HepG2 (cell line): Measurements from ENCODE around the gene NIPAL4. TPM values are rescaled to one million over a fixed set of nuclear protein-coding genes. Genes with fewer than 3 reads are reported as not detected.

ENCODE experiments used
- CEBPB ChIP-seq: IDR thresholded peaks from 2 replicates; pipeline ENCODE4 v1.6.1; 2011; ENCODE audit warnings: low read depth, low read length, improper control_type of control experiment, borderline replicate concordance
- CEBPG ChIP-seq: IDR thresholded peaks from 2 replicates; pipeline ENCODE4 v1.6.1; 2016
- CEBPZ ChIP-seq: IDR thresholded peaks from 2 replicates; pipeline ENCODE4 v1.6.1; 2012; ENCODE audit warnings: low read length, improper control_type of control experiment
- CREB3 ChIP-seq: sonication (generic); formaldehyde crosslinking; IDR thresholded peaks from 2 replicates; pipeline ENCODE4 v1.5.0; 2020; ENCODE audit warnings: missing genetic modification reagents
- DNMT3B ChIP-seq: conservative IDR thresholded peaks from 2 replicates; pipeline ENCODE4 v1.6.1; 2016; ENCODE audit warnings: missing biosample characterization, control low read depth
- IRX3 ChIP-seq: sonication (generic); formaldehyde crosslinking; IDR thresholded peaks from 2 replicates; pipeline ENCODE4 v1.8.1; 2023; ENCODE audit warnings: mild to moderate bottlenecking, low read depth, missing genetic modification reagents, borderline replicate concordance
- KDM2A ChIP-seq: sonication (generic); formaldehyde crosslinking; IDR thresholded peaks from 2 replicates; pipeline ENCODE4 v1.4.0; 2020; ENCODE audit warnings: low read depth, missing genetic modification reagents, borderline replicate concordance
- MBD4 ChIP-seq: IDR thresholded peaks from 2 replicates; pipeline ENCODE4 v1.6.1; 2012; ENCODE audit warnings: low read length, inconsistent platforms, borderline replicate concordance
- RAD51 ChIP-seq: fragments of 450-650 bp; IDR thresholded peaks from 2 replicates; pipeline ENCODE4 v1.6.1; 2016; ENCODE audit warnings: borderline replicate concordance
- RNF2 ChIP-seq: fragments of 450-650 bp; conservative IDR thresholded peaks from 2 replicates; pipeline ENCODE4 v1.6.1; 2016; ENCODE audit warnings: low read depth
- TEAD3 ChIP-seq: optimal IDR thresholded peaks from 2 replicates; pipeline ENCODE3; 2016; ENCODE audit warnings: borderline replicate concordance
- ZFP36L1 ChIP-seq: sonication (generic); formaldehyde crosslinking; IDR thresholded peaks from 2 replicates; pipeline ENCODE4 v1.8.0; 2022; ENCODE audit warnings: mild to moderate bottlenecking, missing genetic modification reagents, moderate library complexity
- ZNF207 ChIP-seq: fragments of 450-650 bp; IDR thresholded peaks from 2 replicates; pipeline ENCODE4 v1.6.1; 2016; ENCODE audit warnings: antibody characterized with exemption, borderline replicate concordance
- ZNF225 ChIP-seq: sonication (generic); formaldehyde crosslinking; IDR thresholded peaks from 2 replicates; pipeline ENCODE4 v1.4.0; 2020; ENCODE audit warnings: mild to moderate bottlenecking, missing genetic modification reagents
- ZNF230 ChIP-seq: sonication (generic); formaldehyde crosslinking; IDR thresholded peaks from 2 replicates; pipeline ENCODE4 v1.4.0; 2020; ENCODE audit warnings: mild to moderate bottlenecking, missing genetic modification reagents
- ZNF292 ChIP-seq: sonication (generic); formaldehyde crosslinking; IDR thresholded peaks from 2 replicates; pipeline ENCODE4 v1.8.1; 2022; ENCODE audit warnings: mild to moderate bottlenecking, low read depth, missing genetic modification reagents, borderline replicate concordance
- ZNF333 ChIP-seq: sonication (generic); formaldehyde crosslinking; IDR thresholded peaks from 2 replicates; pipeline ENCODE4 v1.4.0; 2020; ENCODE audit warnings: mild to moderate bottlenecking, missing genetic modification reagents, borderline replicate concordance
- ZNF556 ChIP-seq: sonication (generic); formaldehyde crosslinking; IDR thresholded peaks from 2 replicates; pipeline ENCODE4 v1.4.0; 2020; ENCODE audit warnings: mild to moderate bottlenecking, missing genetic modification reagents, borderline replicate concordance
- ZNF766 ChIP-seq: sonication (generic); formaldehyde crosslinking; IDR thresholded peaks from 2 replicates; pipeline ENCODE4 v1.5.0; 2020; ENCODE audit warnings: missing genetic modification reagents, borderline replicate concordance
- ZNF792 ChIP-seq: IDR thresholded peaks from 2 replicates; pipeline ENCODE4 v1.6.1; 2016
- ZNF878 ChIP-seq: sonication (generic); formaldehyde crosslinking; IDR thresholded peaks from 2 replicates; pipeline ENCODE4 v1.8.1; 2023; ENCODE audit warnings: mild to moderate bottlenecking, missing genetic modification reagents, moderate library complexity
- polyA plus RNA-seq, 8 experiments: library from polyadenylated mRNA; depleted of rRNA in 3 of 8; stranded (reverse) in 7 of 8; unstranded in 1 of 8; fragments of >200 nt; fragmentation: Illumina TruSeq in 4 of 8; extraction: Trizol in 4 of 8; gene quantifications; 2 replicates each; pipeline versions ENCODE4 v1.2.1 to v1.2.3, GENCODE V29; 2011 to 2016; ENCODE audit warnings: low read depth in 4 of 8, missing spikeins in 1 of 8, mixed read lengths in 1 of 8; ENCODE audit not compliant: insufficient read depth in 1 of 8
- total RNA-seq, 5 experiments: library from RNA; depleted of rRNA; stranded (reverse); fragments of >200 nt; fragmentation: Illumina TruSeq; extraction: Trizol; gene quantifications; 2 replicates each; pipeline ENCODE4 v1.2.3, GENCODE V29; 2016; ENCODE audit warnings: low read depth in 1 of 5
- TF ChIP-seq, protein P1 (sequence below): sonication (generic); formaldehyde crosslinking; IDR thresholded peaks from 2 replicates; pipeline ENCODE4 v1.9.0; 2021; ENCODE audit warnings: missing genetic modification reagents, borderline replicate concordance
- TF ChIP-seq, protein P2 (sequence below): sonication (generic); formaldehyde crosslinking; IDR thresholded peaks from 2 replicates; pipeline ENCODE4; 2020; ENCODE audit warnings: missing genetic modification reagents, mild to moderate bottlenecking, borderline replicate concordance

NIPAL4 gene
- total and polyA plus RNA-seq, 2 of the 13 experiments (the other 11 are each of a cell fraction or from before 2014, with no cell fraction given) = not detected

- TF ChIP-seq CREB3 (CRISPR knock-in tag) (no peak), MBD4 (no peak), IRX3 (no peak), ZNF225 (CRISPR knock-in tag) (no peak), ZFP36L1 (no peak), CEBPB (peak; percentile 85; the same call in 1 of the 2 replicates), ZNF230 (CRISPR knock-in tag) (no peak), KDM2A (CRISPR knock-in tag) (no peak), ZNF766 (CRISPR knock-in tag) (no peak), CEBPZ (no peak), ZNF333 (CRISPR knock-in tag) (no peak), ZNF556 (CRISPR knock-in tag) (no peak), ZNF878 (CRISPR knock-in tag) (no peak), ZNF292 (CRISPR knock-in tag) (0 out of 2 replicates have a peak, but pooled peaks have one; percentile 25), RAD51 (no peak), RNF2 (no peak), ZNF792 (CRISPR knock-in tag) (no peak), CEBPG (CRISPR knock-in tag) (peak; percentile 48), TEAD3 (CRISPR knock-in tag) (no peak), ZNF207 (no peak), DNMT3B (CRISPR knock-in tag) (no peak)
- TF ChIP-seq, protein P1, sequence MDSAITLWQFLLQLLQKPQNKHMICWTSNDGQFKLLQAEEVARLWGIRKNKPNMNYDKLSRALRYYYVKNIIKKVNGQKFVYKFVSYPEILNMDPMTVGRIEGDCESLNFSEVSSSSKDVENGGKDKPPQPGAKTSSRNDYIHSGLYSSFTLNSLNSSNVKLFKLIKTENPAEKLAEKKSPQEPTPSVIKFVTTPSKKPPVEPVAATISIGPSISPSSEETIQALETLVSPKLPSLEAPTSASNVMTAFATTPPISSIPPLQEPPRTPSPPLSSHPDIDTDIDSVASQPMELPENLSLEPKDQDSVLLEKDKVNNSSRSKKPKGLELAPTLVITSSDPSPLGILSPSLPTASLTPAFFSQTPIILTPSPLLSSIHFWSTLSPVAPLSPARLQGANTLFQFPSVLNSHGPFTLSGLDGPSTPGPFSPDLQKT (CRISPR knock-in tag) = no peak
- TF ChIP-seq, protein P2, sequence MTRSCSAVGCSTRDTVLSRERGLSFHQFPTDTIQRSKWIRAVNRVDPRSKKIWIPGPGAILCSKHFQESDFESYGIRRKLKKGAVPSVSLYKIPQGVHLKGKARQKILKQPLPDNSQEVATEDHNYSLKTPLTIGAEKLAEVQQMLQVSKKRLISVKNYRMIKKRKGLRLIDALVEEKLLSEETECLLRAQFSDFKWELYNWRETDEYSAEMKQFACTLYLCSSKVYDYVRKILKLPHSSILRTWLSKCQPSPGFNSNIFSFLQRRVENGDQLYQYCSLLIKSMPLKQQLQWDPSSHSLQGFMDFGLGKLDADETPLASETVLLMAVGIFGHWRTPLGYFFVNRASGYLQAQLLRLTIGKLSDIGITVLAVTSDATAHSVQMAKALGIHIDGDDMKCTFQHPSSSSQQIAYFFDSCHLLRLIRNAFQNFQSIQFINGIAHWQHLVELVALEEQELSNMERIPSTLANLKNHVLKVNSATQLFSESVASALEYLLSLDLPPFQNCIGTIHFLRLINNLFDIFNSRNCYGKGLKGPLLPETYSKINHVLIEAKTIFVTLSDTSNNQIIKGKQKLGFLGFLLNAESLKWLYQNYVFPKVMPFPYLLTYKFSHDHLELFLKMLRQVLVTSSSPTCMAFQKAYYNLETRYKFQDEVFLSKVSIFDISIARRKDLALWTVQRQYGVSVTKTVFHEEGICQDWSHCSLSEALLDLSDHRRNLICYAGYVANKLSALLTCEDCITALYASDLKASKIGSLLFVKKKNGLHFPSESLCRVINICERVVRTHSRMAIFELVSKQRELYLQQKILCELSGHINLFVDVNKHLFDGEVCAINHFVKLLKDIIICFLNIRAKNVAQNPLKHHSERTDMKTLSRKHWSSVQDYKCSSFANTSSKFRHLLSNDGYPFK = no peak
Observed at GRCh38 chr5:157494178-157494832, 34.3 kb downstream of the NIPAL4 start (continued).
